ENCODE data around the gene WRAP73. TPM values are rescaled to one million over a fixed set of nuclear protein-coding genes. Genes with fewer than 3 reads are reported as not detected.

Gene WRAP73
- total RNA-seq, 1 experiment from 2014 or later = 57.2 TPM

- no peaks in the 10 kb centered on the region for H3K27me3 ChIP-seq (ENCODE audit: low read length)
- no peaks in the 10 kb centered on the region for H3K4me1 ChIP-seq (ENCODE audit: insufficient read depth, low read length)
- no peaks in the 10 kb centered on the region for H3F3A ChIP-seq (ENCODE audit: low read length, unreplicated experiment)
- ATAC-seq = no peak
- no peak overlapping the region for H2AFZ ChIP-seq (ENCODE audit: low read length)
- H3K79me2 ChIP-seq (ENCODE audit: low read length) = no peaks in the 10 kb centered on the region
- no peaks in the 10 kb centered on the region for H4K20me1 ChIP-seq (ENCODE audit: low read length)
- TF ChIP-seq CTCF (conservative IDR thresholded peaks at IDR 0.05; ENCODE audit: low read depth, low read length) (no peak), EZH2phosphoT487 (IDR thresholded peaks at IDR 0.05; ENCODE audit: borderline replicate concordance, low read length) (no peak), EZH2 (IDR thresholded peaks at IDR 0.05; ENCODE audit: low read length, unreplicated experiment) (no peak)
- no peaks in the 10 kb centered on the region for H3K9me3 ChIP-seq (ENCODE audit: low read length)
- H3K4me3 ChIP-seq (ENCODE audit: low read length) = no peak overlapping the region
- no peak for DNase-seq
- H3K27ac ChIP-seq (ENCODE audit: low read length) = no peak overlapping the region
- no peak overlapping the region for H3K4me2 ChIP-seq (ENCODE audit: low read length)
- BruUV-seq (replicated peaks) = no TSS peak
- H3K9ac ChIP-seq (ENCODE audit: low read length) = no peak overlapping the region
- H3K9me2 ChIP-seq (replicated peaks; ENCODE audit: low read length) = no peaks in the 10 kb centered on the region
- no peaks in the 10 kb centered on the region for H3K36me3 ChIP-seq (ENCODE audit: low read depth, low read length)
- intact Hi-C loops (cut with micrococcal nuclease) = no loop called here
- CTCF ChIA-PET = no interaction called here
- POLR2A ChIA-PET (ENCODE audit: unreplicated experiment) = no interaction called here
Observed at GRCh38 chr1:3581296-3582036, 68.4 kb downstream of the WRAP73 start.

Other genes starting within 250 kb of the WRAP73 start
- gene ARHGEF16, start 195.4 kb downstream of the WRAP73 start, total RNA-seq (2014; rRNA removed) = 54.3 and 60.7 TPM in 2 replicates
- 32.5 and 40.1 TPM in 2 replicates for gene MEGF6, start 38.6 kb downstream of the WRAP73 start, total RNA-seq (2014; rRNA removed)
- gene TPRG1L, start 25.1 kb downstream of the WRAP73 start, total RNA-seq (2014; rRNA removed) = 32.0 and 44.5 TPM in 2 replicates
- gene TP73, start 2.4 kb upstream of the WRAP73 start, total RNA-seq (2014; rRNA removed) = 2.5 and 2.6 TPM in 2 replicates
- not detected in 2 replicates for gene CCDC27, start 102.3 kb upstream of the WRAP73 start, total RNA-seq (2014; rRNA removed)
- 10.8 and 14.3 TPM in 2 replicates for gene SMIM1, start 122.6 kb upstream of the WRAP73 start, total RNA-seq (2014; rRNA removed)
- 77.4 and 102 TPM in 2 replicates for gene LRRC47, start 146.4 kb upstream of the WRAP73 start, total RNA-seq (2014; rRNA removed)
- 60.9 and 64.1 TPM in 2 replicates for gene CEP104, start 207.1 kb upstream of the WRAP73 start, total RNA-seq (2014; rRNA removed)
- gene DFFB, start 207.4 kb upstream of the WRAP73 start, total RNA-seq (2014; rRNA removed) = 17.1 and 19.6 TPM in 2 replicates

All from PC-3 (cell line).